ENCODE results near the gene FAM9A.

The FAM9A gene

GRCh38 chrX:8801041-8801599 is at the start of gene FAM9A:
TSS of gene FAM9A (minus strand) at chrX:8801383. CDS start at chrX:8800171, 1,212 bp downstream.
- DNase-seq: no peak

- DNase-seq: no peak
These were observed 49.3 kb upstream of the FAM9A start for GRCh38 chrX:8850478-8850877.

GRCh38 chrX:8849945-8850344 is 48.8 kb upstream of the FAM9A start:
- no peak for DNase-seq

- DNase-seq: no peak
These were observed 48.3 kb upstream of the FAM9A start for GRCh38 chrX:8849458-8849857.

GRCh38 chrX:8848911-8849310 is 47.7 kb upstream of the FAM9A start:
- DNase-seq: no peak

GRCh38 chrX:8848441-8848840 is 47.3 kb upstream of the FAM9A start:
- DNase-seq: no peak

- DNase-seq: no peak
These were observed 46.2 kb upstream of the FAM9A start for GRCh38 chrX:8847360-8847759.

- DNase-seq: no peak
These were observed 45.1 kb upstream of the FAM9A start for GRCh38 chrX:8846266-8846665.

GRCh38 chrX:8845469-8845868 is 44.3 kb upstream of the FAM9A start:
- DNase-seq: no peak

GRCh38 chrX:8845060-8845459 is 43.9 kb upstream of the FAM9A start:
- DNase-seq: no peak

GRCh38 chrX:8844157-8844556 is 43.0 kb upstream of the FAM9A start:
- no peak for DNase-seq

- no peak for DNase-seq
These were observed 40.7 kb upstream of the FAM9A start for GRCh38 chrX:8841911-8842310.

GRCh38 chrX:8834392-8834791 is 33.2 kb upstream of the FAM9A start:
- no peak for DNase-seq

- no peak for DNase-seq
These were observed 31.6 kb upstream of the FAM9A start for GRCh38 chrX:8832582-8833378.

- DNase-seq: no peak
These were observed 22.5 kb upstream of the FAM9A start for GRCh38 chrX:8823698-8824097.

- no peak for DNase-seq
These were observed 20.8 kb upstream of the FAM9A start for GRCh38 chrX:8822002-8822401.

GRCh38 chrX:8820910-8821527 is 19.8 kb upstream of the FAM9A start:
- DNase-seq: peak; percentile 0

- peak; percentile 5 for DNase-seq
These were observed 14.4 kb upstream of the FAM9A start for GRCh38 chrX:8815460-8816065.

GRCh38 chrX:8813036-8813435 is 11.9 kb upstream of the FAM9A start:
- DNase-seq: no peak

- DNase-seq: no peak
These were observed 10.4 kb upstream of the FAM9A start for GRCh38 chrX:8811611-8812010.

- no peak for DNase-seq
These were observed 7.5 kb upstream of the FAM9A start for GRCh38 chrX:8808661-8809060.

- no peak for DNase-seq
These were observed 4.8 kb upstream of the FAM9A start for GRCh38 chrX:8805974-8806373.

GRCh38 chrX:8805046-8805445 is 3.9 kb upstream of the FAM9A start:
- DNase-seq: no peak

- no peak for DNase-seq
These were observed 2.1 kb upstream of the FAM9A start for GRCh38 chrX:8803326-8803725.

All from NCI-H510A (cell line).